IMR-90 (cell line): Measurements from ENCODE around the gene CYGB. TPM values are rescaled to one million over a fixed set of nuclear protein-coding genes. Genes with fewer than 3 reads are reported as not detected.
A peak's percentile ranks its signal among the peaks of the same experiment; 100 is the strongest.

Experiments
- ATAC-seq: fragments of 200-7000 bp; cut with Tn5 transposase; 2 replicates; pipeline ENCODE4 v1.9.1; 2020; ENCODE audit warnings: low read depth, mild to moderate bottlenecking, moderate library complexity
- BruUV-seq: library from RNA; stranded (reverse); fragments of 400-500 nt; replicated peaks from 2 replicates; lab custom pipeline; 2021; lab: Mats Ljungman, UMichigan
- CTCF ChIA-PET: fragments of 300-600 bp; formaldehyde crosslinking; extraction: SDS; loops from one replicate; lab custom pipeline; 2021; ENCODE audit warnings: antibody characterized with exemption; lab: Yijun Ruan, JAX
- POLR2A ChIA-PET: fragments of 300-600 bp; sonication (Branson Sonifier 250); formaldehyde crosslinking; loops from one replicate; lab custom pipeline; 2022; ENCODE audit warnings: antibody characterized with exemption; ENCODE audit not compliant: unreplicated experiment; lab: Charles Lee
- DNase-seq: peaks from one replicate; pipeline ENCODE4 v3.0.0; 2013
- H2AFZ ChIP-seq: replicated peaks from 2 replicates; pipeline ENCODE3; 2013; ENCODE audit warnings: low read length, mild to moderate bottlenecking; ENCODE audit not compliant: poor library complexity
- H2AK5ac ChIP-seq: 2 replicates; pipeline ENCODE4 v1.6.1; 2013; ENCODE audit warnings: low read depth, low read length, inconsistent platforms
- H2AK9ac ChIP-seq: replicated peaks from 2 replicates; pipeline ENCODE3; 2013; ENCODE audit warnings: mild to moderate bottlenecking, low read depth, low read length, moderate library complexity; ENCODE audit not compliant: poor library complexity
- H2BK120ac ChIP-seq: 2 replicates; pipeline ENCODE4 v1.6.1; 2013; ENCODE audit warnings: low read depth, low read length, inconsistent platforms
- H2BK15ac ChIP-seq: 3 replicates; pipeline ENCODE4 v1.6.1; 2013; ENCODE audit warnings: low read depth, low read length, inconsistent platforms
- H2BK20ac ChIP-seq: 2 replicates; pipeline ENCODE4 v1.6.1; 2013; ENCODE audit warnings: low read depth, mild to moderate bottlenecking, inconsistent platforms, low read length, moderate library complexity
- H2BK5ac ChIP-seq: 2 replicates; pipeline ENCODE4 v1.6.1; 2013; ENCODE audit warnings: mild to moderate bottlenecking, low read depth, low read length, inconsistent platforms; ENCODE audit not compliant: poor library complexity, severe bottlenecking
- H3K14ac ChIP-seq: replicated peaks from 2 replicates; pipeline ENCODE4 v1.6.1; 2013; ENCODE audit warnings: low read depth, low read length, inconsistent platforms
- H3K18ac ChIP-seq: 2 replicates; pipeline ENCODE4 v1.6.1; 2013; ENCODE audit warnings: low read depth, low read length, control low read depth
- H3K23ac ChIP-seq: 2 replicates; pipeline ENCODE4 v1.6.1; 2013; ENCODE audit warnings: low read depth, low read length, inconsistent platforms
- H3K27ac ChIP-seq: 2 replicates; pipeline ENCODE4 v1.5.1; 2013; ENCODE audit warnings: mild to moderate bottlenecking, control low read depth, low read length; ENCODE audit not compliant: insufficient read depth
- H3K27me3 ChIP-seq: 2 replicates; pipeline ENCODE4 v1.6.1; 2013; ENCODE audit warnings: low read length; ENCODE audit not compliant: control insufficient read depth, insufficient read depth
- H3K36me3 ChIP-seq: 2 replicates; pipeline ENCODE4 v1.6.1; 2013; ENCODE audit warnings: low read length, mixed read lengths; ENCODE audit not compliant: control insufficient read depth, insufficient read depth
- H3K4ac ChIP-seq: 2 replicates; pipeline ENCODE4 v1.6.1; 2013; ENCODE audit warnings: low read depth, low read length, inconsistent platforms
- H3K4me1 ChIP-seq: 2 replicates; pipeline ENCODE4 v1.6.1; 2013; ENCODE audit warnings: low read length, mixed read lengths; ENCODE audit not compliant: control insufficient read depth, insufficient read depth
- H3K4me2 ChIP-seq: 2 replicates; pipeline ENCODE4 v1.6.1; 2013; ENCODE audit warnings: low read depth, mild to moderate bottlenecking, control low read depth, low read length, moderate library complexity
- H3K4me3 ChIP-seq: 2 replicates; pipeline ENCODE4 v1.5.1; 2013; ENCODE audit warnings: low read depth, mild to moderate bottlenecking, control low read depth, low read length, moderate library complexity; ENCODE audit not compliant: insufficient read depth
- H3K56ac ChIP-seq: 2 replicates; pipeline ENCODE4 v1.6.1; 2013; ENCODE audit warnings: low read length, inconsistent platforms; ENCODE audit not compliant: insufficient read depth; ENCODE audit errors: extremely low read depth
- H3K79me1 ChIP-seq, 2 experiments: 2 replicates each; pipeline ENCODE4 v1.6.1; 2013; ENCODE audit warnings: low read length in 2 of 2, inconsistent platforms in 1 of 2, low read depth in 1 of 2
- H3K9ac ChIP-seq: 2 replicates; pipeline ENCODE4 v1.6.1; 2013; ENCODE audit warnings: low read depth, low read length, control low read depth
- H3K9me1 ChIP-seq: 2 replicates; pipeline ENCODE4 v1.6.1; 2013; ENCODE audit warnings: low read length, inconsistent platforms; ENCODE audit not compliant: insufficient read depth
- H3K9me3 ChIP-seq: 2 replicates; pipeline ENCODE4 v1.6.1; 2013; ENCODE audit warnings: low read length; ENCODE audit not compliant: control insufficient read depth, insufficient read depth
- H4K20me1 ChIP-seq: 2 replicates; pipeline ENCODE4 v1.6.1; 2013; ENCODE audit warnings: low read length, inconsistent platforms; ENCODE audit not compliant: insufficient read depth
- H4K5ac ChIP-seq: 2 replicates; pipeline ENCODE4 v1.6.1; 2013; ENCODE audit warnings: mild to moderate bottlenecking, low read depth, low read length, control low read depth
- H4K8ac ChIP-seq, 2 experiments: 2 replicates each; pipeline ENCODE4 v1.6.1; 2013; ENCODE audit warnings: low read depth in 2 of 2, low read length in 2 of 2, control low read depth in 1 of 2, inconsistent platforms in 1 of 2
- H4K91ac ChIP-seq: 2 replicates; pipeline ENCODE4 v1.6.1; 2013; ENCODE audit warnings: low read depth, low read length, inconsistent platforms; ENCODE audit not compliant: insufficient read depth
- CEBPB ChIP-seq: IDR thresholded peaks from 2 replicates; pipeline ENCODE4 v1.6.1; 2012; ENCODE audit warnings: low read depth, low read length, improper control_type of control experiment
- CHD1 ChIP-seq: IDR thresholded peaks from 2 replicates; pipeline ENCODE4 v1.6.1; 2012; ENCODE audit warnings: low read depth, low read length, improper control_type of control experiment
- FOS ChIP-seq: fragments of 150-350 bp; IDR thresholded peaks from 2 replicates; pipeline ENCODE4 v1.6.1; 2016; ENCODE audit warnings: low read depth, low read length
- MAFK ChIP-seq: IDR thresholded peaks from 2 replicates; pipeline ENCODE4 v1.6.1; 2012; ENCODE audit warnings: low read depth, low read length, improper control_type of control experiment
- MAZ ChIP-seq: IDR thresholded peaks from 2 replicates; pipeline ENCODE4 v1.6.1; 2012; ENCODE audit warnings: low read depth, mild to moderate bottlenecking, low read length, improper control_type of control experiment, moderate library complexity, borderline replicate concordance
- MXI1 ChIP-seq: IDR thresholded peaks from 2 replicates; pipeline ENCODE4 v1.6.1; 2012; ENCODE audit warnings: low read depth, mild to moderate bottlenecking, low read length, moderate library complexity, borderline replicate concordance
- NFE2L2 ChIP-seq: fragments of 150-350 bp; IDR thresholded peaks from 2 replicates; pipeline ENCODE4 v1.6.1; 2016; ENCODE audit warnings: low read depth, mild to moderate bottlenecking, low read length
- POLR2A ChIP-seq: IDR thresholded peaks from 2 replicates; pipeline ENCODE4 v1.6.1; 2012; ENCODE audit warnings: mild to moderate bottlenecking, low read depth, low read length
- RAD21 ChIP-seq: IDR thresholded peaks from 2 replicates; pipeline ENCODE4 v1.6.1; 2012; ENCODE audit warnings: low read length, improper control_type of control experiment
- RCOR1 ChIP-seq: IDR thresholded peaks from 2 replicates; pipeline ENCODE4 v1.6.1; 2012; ENCODE audit warnings: mild to moderate bottlenecking, low read length, improper control_type of control experiment; ENCODE audit not compliant: insufficient replicate concordance
- RFX5 ChIP-seq: IDR thresholded peaks from 2 replicates; pipeline ENCODE4 v1.8.0; 2012; ENCODE audit warnings: low read depth, mild to moderate bottlenecking, low read length, moderate library complexity
- SMC3 ChIP-seq: fragments of 150-350 bp; IDR thresholded peaks from 2 replicates; pipeline ENCODE4 v1.6.1; 2016; ENCODE audit warnings: low read depth, mild to moderate bottlenecking, antibody characterized with exemption, low read length, moderate library complexity
- WGBS, 2 experiments: methylation state at CpG; one replicate each; pipeline versions ENCODE4 v1.1.5 to v1.1.7; 2013; ENCODE audit warnings: missing lambda C conversion rate in 2 of 2; ENCODE audit not compliant: insufficient read length in 1 of 2; ENCODE audit errors: extremely low coverage in 2 of 2; 5-methylcytosine and 5-hydroxymethylcytosine counted together
- dilution Hi-C: fragments of 300-500 bp; cut with HindIII; formaldehyde crosslinking; loops from one replicate; pipeline ENCODE4 v1.14.3; 2018; ENCODE audit warnings: low sequenced_read_pairs; ENCODE audit not compliant: unreplicated experiment
- in situ Hi-C: fragments of 300-500 bp; cut with MboI; formaldehyde crosslinking; loops from 3 replicates; pipeline ENCODE4 v1.14.3; 2019; ENCODE audit warnings: low sequenced_read_pairs, inconsistent platforms, mixed read lengths
- intact Hi-C: fragments of 100-400 bp; cut with micrococcal nuclease; formaldehyde crosslinking; loops from 2 replicates; pipeline ENCODE4 v1.10.0; 2022
- polyA plus RNA-seq, 3 experiments: library from polyadenylated mRNA; depleted of rRNA; stranded (reverse); fragments of >200 nt; gene quantifications; 2 replicates each; pipeline ENCODE4 v1.2.3, GENCODE V29; 2012; ENCODE audit warnings: low replicate concordance in 1 of 3
- total RNA-seq: library from RNA; depleted of rRNA; stranded (reverse); fragments of >200 nt; gene quantifications from 2 replicates; pipeline ENCODE4 v1.2.3, GENCODE V29; 2012
- TF ChIP-seq, protein P1 (sequence below): conservative IDR thresholded peaks from 2 replicates; pipeline ENCODE4 v1.5.1; 2012; ENCODE audit warnings: mild to moderate bottlenecking, low read depth, low read length, improper control_type of control experiment
- TF ChIP-seq, protein P2 (sequence below): fragments of 150-350 bp; IDR thresholded peaks from 2 replicates; pipeline ENCODE4 v1.6.1; 2017; ENCODE audit warnings: mild to moderate bottlenecking, antibody characterized with exemption, low read length, low read depth
- TF ChIP-seq, protein P3 (sequence below): fragments of 150-350 bp; IDR thresholded peaks from 2 replicates; pipeline ENCODE4 v1.6.1; 2016; ENCODE audit warnings: low read depth, mild to moderate bottlenecking, low read length, moderate library complexity, borderline replicate concordance

CYGB gene
- total and polyA plus RNA-seq, 2 of the 4 experiments (the other 2 are of a cell fraction), result 1.3 to 2.9 TPM

DNA sequence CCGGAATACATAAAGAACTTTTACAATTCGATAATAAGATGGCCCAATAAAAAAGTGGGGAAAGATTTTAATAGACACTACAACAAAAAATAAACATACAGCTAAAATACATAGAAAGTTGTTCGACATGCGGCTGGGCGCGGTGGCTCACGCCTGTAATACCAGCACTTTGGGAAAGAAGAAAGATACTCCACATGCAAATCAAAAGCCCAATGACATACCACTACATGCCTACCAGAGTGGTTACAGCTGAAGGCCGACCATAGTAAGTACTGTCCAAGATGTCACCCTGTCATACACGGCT is 11.7 kb upstream of the CYGB start:
- DNase-seq (no peak), ATAC-seq (no peak)
- Histone ChIP-seq H3K27ac (no peak overlapping the region), H3K4ac (no peak overlapping the region), H3K9me3 (no peaks in the 10 kb centered on the region), H3K4me2 (no peak overlapping the region), H2BK15ac (no peak overlapping the region), H2BK20ac (0 out of 2 replicates have a peak overlapping the region, but pooled peaks have one; percentile 46), H4K5ac (no peak overlapping the region), H4K8ac (no peak overlapping the region), H4K20me1 (peaks cover 6% of the 10 kb centered on the region; the same call in 1 of the 2 replicates), H3K23ac (no peak overlapping the region), H3K56ac (no peak overlapping the region), H3K4me3 (no peak overlapping the region), H2AK9ac (no peak overlapping the region), H3K4me1 (peaks cover 20% of the 10 kb centered on the region), H3K9me1 (peaks cover 18% of the 10 kb centered on the region), H2AK5ac (no peak overlapping the region), H3K36me3 (no peaks in the 10 kb centered on the region), H2AFZ (no peak overlapping the region), H3K9ac (no peak overlapping the region), H3K18ac (no peak overlapping the region), H3K14ac (no peak overlapping the region), H3K79me1 (0 out of 4 replicates have a peak, but pooled peaks cover 0 to 12% of the 10 kb centered on the region in 2 experiments), H2BK5ac (no peak overlapping the region), H2BK120ac (no peak overlapping the region), H3K27me3 (no peaks in the 10 kb centered on the region), H4K91ac (no peak overlapping the region)
- no CpG with 5 or more reads among the region's 9 CpGs for WGBS, 2 experiments
- TF ChIP-seq RAD21 (no peak), NFE2L2 (no peak), MAFK (no peak), FOS (no peak), SMC3 (no peak), POLR2A (no peak), MAZ (no peak), CEBPB (no peak), CHD1 (no peak), RFX5 (no peak), RCOR1 (no peak), MXI1 (no peak)
- TF ChIP-seq, protein P1, sequence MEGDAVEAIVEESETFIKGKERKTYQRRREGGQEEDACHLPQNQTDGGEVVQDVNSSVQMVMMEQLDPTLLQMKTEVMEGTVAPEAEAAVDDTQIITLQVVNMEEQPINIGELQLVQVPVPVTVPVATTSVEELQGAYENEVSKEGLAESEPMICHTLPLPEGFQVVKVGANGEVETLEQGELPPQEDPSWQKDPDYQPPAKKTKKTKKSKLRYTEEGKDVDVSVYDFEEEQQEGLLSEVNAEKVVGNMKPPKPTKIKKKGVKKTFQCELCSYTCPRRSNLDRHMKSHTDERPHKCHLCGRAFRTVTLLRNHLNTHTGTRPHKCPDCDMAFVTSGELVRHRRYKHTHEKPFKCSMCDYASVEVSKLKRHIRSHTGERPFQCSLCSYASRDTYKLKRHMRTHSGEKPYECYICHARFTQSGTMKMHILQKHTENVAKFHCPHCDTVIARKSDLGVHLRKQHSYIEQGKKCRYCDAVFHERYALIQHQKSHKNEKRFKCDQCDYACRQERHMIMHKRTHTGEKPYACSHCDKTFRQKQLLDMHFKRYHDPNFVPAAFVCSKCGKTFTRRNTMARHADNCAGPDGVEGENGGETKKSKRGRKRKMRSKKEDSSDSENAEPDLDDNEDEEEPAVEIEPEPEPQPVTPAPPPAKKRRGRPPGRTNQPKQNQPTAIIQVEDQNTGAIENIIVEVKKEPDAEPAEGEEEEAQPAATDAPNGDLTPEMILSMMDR, result no peak
- TF ChIP-seq, protein P2, sequence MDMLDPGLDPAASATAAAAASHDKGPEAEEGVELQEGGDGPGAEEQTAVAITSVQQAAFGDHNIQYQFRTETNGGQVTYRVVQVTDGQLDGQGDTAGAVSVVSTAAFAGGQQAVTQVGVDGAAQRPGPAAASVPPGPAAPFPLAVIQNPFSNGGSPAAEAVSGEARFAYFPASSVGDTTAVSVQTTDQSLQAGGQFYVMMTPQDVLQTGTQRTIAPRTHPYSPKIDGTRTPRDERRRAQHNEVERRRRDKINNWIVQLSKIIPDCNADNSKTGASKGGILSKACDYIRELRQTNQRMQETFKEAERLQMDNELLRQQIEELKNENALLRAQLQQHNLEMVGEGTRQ, result no peak
- TF ChIP-seq, protein P3, sequence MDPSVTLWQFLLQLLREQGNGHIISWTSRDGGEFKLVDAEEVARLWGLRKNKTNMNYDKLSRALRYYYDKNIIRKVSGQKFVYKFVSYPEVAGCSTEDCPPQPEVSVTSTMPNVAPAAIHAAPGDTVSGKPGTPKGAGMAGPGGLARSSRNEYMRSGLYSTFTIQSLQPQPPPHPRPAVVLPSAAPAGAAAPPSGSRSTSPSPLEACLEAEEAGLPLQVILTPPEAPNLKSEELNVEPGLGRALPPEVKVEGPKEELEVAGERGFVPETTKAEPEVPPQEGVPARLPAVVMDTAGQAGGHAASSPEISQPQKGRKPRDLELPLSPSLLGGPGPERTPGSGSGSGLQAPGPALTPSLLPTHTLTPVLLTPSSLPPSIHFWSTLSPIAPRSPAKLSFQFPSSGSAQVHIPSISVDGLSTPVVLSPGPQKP, result no peak
- intact Hi-C loops (no loop called here), dilution Hi-C loops (no loop called here), in situ Hi-C loops (no loop called here)
- POLR2A ChIA-PET, result interaction anchor here (0.6 kb wide), 1 partner anchor 82 kb away, joined by 6 read pairs; no protein-coding TSS in a partner anchor
- CTCF ChIA-PET, result interaction anchor here (1.1 kb wide), 1 partner anchor 28 kb away, joined by 4 read pairs; no protein-coding TSS in a partner anchor
- no TSS peak for BruUV-seq
